Neural progenitor cell (in vitro differentiated cells): Measurements from ENCODE around the gene NFIL3. TPM values are rescaled to one million over a fixed set of nuclear protein-coding genes. Genes with fewer than 3 reads are reported as not detected.

Experiments used
- DNase-seq: peaks from one replicate; pipeline ENCODE4 v3.0.0-alpha.2; 2016; ENCODE audit warnings: low spot score
- H2AFZ ChIP-seq: fragments of 200-600 bp; sonication (generic); replicated peaks from 2 replicates; pipeline ENCODE4 v1.6.1; 2016; ENCODE audit warnings: antibody characterized with exemption
- H3F3A ChIP-seq: fragments of 200-600 bp; sonication (generic); 2 replicates; pipeline ENCODE4 v1.6.1; 2016; ENCODE audit warnings: antibody characterized with exemption, low read depth
- H3K27ac ChIP-seq: fragments of 200-600 bp; sonication (generic); 2 replicates; pipeline ENCODE4 v1.5.1; 2016; ENCODE audit warnings: mild to moderate bottlenecking
- H3K27me3 ChIP-seq: fragments of 200-600 bp; sonication (generic); 2 replicates; pipeline ENCODE4 v1.6.1; 2016; ENCODE audit warnings: mild to moderate bottlenecking, moderate library complexity
- H3K36me3 ChIP-seq: fragments of 200-600 bp; sonication (generic); 2 replicates; pipeline ENCODE4 v1.5.1; 2016
- H3K4me1 ChIP-seq: fragments of 200-600 bp; sonication (generic); 2 replicates; pipeline ENCODE4 v1.6.1; 2016; ENCODE audit warnings: mixed run types
- H3K4me2 ChIP-seq: fragments of 200-600 bp; sonication (generic); 2 replicates; pipeline ENCODE4 v1.6.1; 2016
- H3K4me3 ChIP-seq: fragments of 200-600 bp; sonication (generic); 2 replicates; pipeline ENCODE4 v1.5.1; 2016
- H3K79me2 ChIP-seq: fragments of 200-600 bp; sonication (generic); 2 replicates; pipeline ENCODE4 v1.6.1; 2016; ENCODE audit warnings: low read depth
- H3K9ac ChIP-seq: fragments of 200-600 bp; sonication (generic); 2 replicates; pipeline ENCODE4 v1.6.1; 2016
- H3K9me3 ChIP-seq: fragments of 200-600 bp; sonication (generic); 2 replicates; pipeline ENCODE4 v1.5.1; 2016; ENCODE audit warnings: low read depth
- H4K20me1 ChIP-seq: fragments of 200-600 bp; sonication (generic); 2 replicates; pipeline ENCODE4 v1.6.1; 2016; ENCODE audit warnings: low read depth
- H3K27ac Mint-ChIP-seq: 3 replicates; pipeline ENCODE4 v1.8.0; 2021; ENCODE audit warnings: mixed read lengths
- H3K27me3 Mint-ChIP-seq: 2 replicates; pipeline ENCODE4 v1.8.0; 2022; ENCODE audit warnings: low read depth, mild to moderate bottlenecking, inconsistent platforms, moderate library complexity, mixed read lengths; ENCODE audit not compliant: insufficient read depth
- H3K36me3 Mint-ChIP-seq: 3 replicates; pipeline ENCODE4 v1.8.0; 2021; ENCODE audit warnings: mixed read lengths
- H3K4me1 Mint-ChIP-seq: 3 replicates; pipeline ENCODE4 v1.8.0; 2021; ENCODE audit warnings: mixed read lengths
- H3K4me3 Mint-ChIP-seq: 3 replicates; pipeline ENCODE4 v1.8.0; 2021; ENCODE audit warnings: mild to moderate bottlenecking, moderate library complexity, mixed read lengths
- H3K9me3 Mint-ChIP-seq: 3 replicates; pipeline ENCODE4 v1.8.0; 2020; ENCODE audit warnings: mixed read lengths
- CTCF ChIP-seq: fragments of 200-600 bp; sonication (generic); IDR thresholded peaks from 2 replicates; pipeline ENCODE4 v1.5.1; 2017; ENCODE audit warnings: antibody characterized with exemption, mild to moderate bottlenecking
- EZH2 ChIP-seq: fragments of 200-600 bp; sonication (generic); IDR thresholded peaks from 2 replicates; pipeline ENCODE4 v1.6.1; 2017; ENCODE audit warnings: antibody characterized with exemption, mild to moderate bottlenecking, moderate library complexity
- EZH2phosphoT487 ChIP-seq: fragments of 200-600 bp; sonication (generic); IDR thresholded peaks from 2 replicates; pipeline ENCODE4 v1.6.1; 2017; ENCODE audit warnings: antibody characterized with exemption
- total RNA-seq: library from RNA; depleted of rRNA; stranded (reverse); fragments of >200 nt; gene quantifications from 2 replicates; pipeline ENCODE4 v1.2.3, GENCODE V29; 2015; ENCODE audit warnings: low replicate concordance

NFIL3 gene
- total RNA-seq, 1 donor from 2014 or later, result 22.3 TPM

- H3K4me2 ChIP-seq, result peak overlapping the region; percentile 91
- TF ChIP-seq EZH2phosphoT487 (no peak), CTCF (peak; percentile 39)
- H3K36me3 ChIP-seq, result no peaks in the 10 kb centered on the region
- Mint-ChIP-seq H3K9me3 (no peaks in the 10 kb centered on the region), H3K4me1 (peaks cover 26% of the 10 kb centered on the region), H3K27ac (peak overlapping the region; percentile 43), H3K4me3 (peak overlapping the region; percentile 98), H3K27me3 (peaks cover 35% of the 10 kb centered on the region), H3K36me3 (no peaks in the 10 kb centered on the region)
- peaks cover 14% of the 10 kb centered on the region for H3K4me1 ChIP-seq
- peaks cover 15% of the 10 kb centered on the region for H3F3A ChIP-seq
- peaks cover 51% of the 10 kb centered on the region for H4K20me1 ChIP-seq
- H3K9ac ChIP-seq, result peak overlapping the region; percentile 56
- peak overlapping the region; percentile 86 for H2AFZ ChIP-seq
- H3K9me3 ChIP-seq, result no peaks in the 10 kb centered on the region
- peak; percentile 84 for DNase-seq
- peaks cover 41% of the 10 kb centered on the region for H3K27me3 ChIP-seq
- H3K4me3 ChIP-seq, result peak overlapping the region; percentile 92
- peaks cover 52% of the 10 kb centered on the region for H3K79me2 ChIP-seq
- H3K27ac ChIP-seq, result no peak overlapping the region
Observed at GRCh38 chr9:91422758-91423711, 597 bp downstream of the NFIL3 start.

GRCh38 chr9:91421971-91422757 is 1.5 kb downstream of the NFIL3 start:
- Mint-ChIP-seq H3K36me3 (no peaks in the 10 kb centered on the region), H3K4me1 (peaks cover 30% of the 10 kb centered on the region), H3K27ac (no peak overlapping the region), H3K27me3 (peaks cover 32% of the 10 kb centered on the region), H3K9me3 (no peaks in the 10 kb centered on the region), H3K4me3 (peak overlapping the region; percentile 98)
- Histone ChIP-seq H3K27me3 (peaks cover 41% of the 10 kb centered on the region), H3K4me3 (peak overlapping the region; percentile 92), H4K20me1 (peaks cover 59% of the 10 kb centered on the region), H3K36me3 (no peaks in the 10 kb centered on the region), H3K27ac (no peak overlapping the region), H3K9me3 (no peaks in the 10 kb centered on the region), H3K9ac (no peak overlapping the region), H3K4me2 (peak overlapping the region; percentile 91), H3F3A (peaks cover 15% of the 10 kb centered on the region), H3K79me2 (peaks cover 60% of the 10 kb centered on the region), H3K4me1 (peaks cover 14% of the 10 kb centered on the region), H2AFZ (no peak overlapping the region)
- DNase-seq, result no peak
- no peak for TF ChIP-seq CTCF
- no peak for TF ChIP-seq EZH2
- no peak for TF ChIP-seq EZH2phosphoT487

GRCh38 chr9:91421128-91421765 is 2.4 kb downstream of the NFIL3 start:
- Histone ChIP-seq H3K4me3 (peak overlapping the region; percentile 92), H4K20me1 (peaks cover 68% of the 10 kb centered on the region), H3K36me3 (no peaks in the 10 kb centered on the region), H3K79me2 (peaks cover 70% of the 10 kb centered on the region), H3K9ac (no peak overlapping the region), H3F3A (peaks cover 15% of the 10 kb centered on the region), H3K4me2 (peak overlapping the region; percentile 91), H3K9me3 (no peaks in the 10 kb centered on the region), H3K4me1 (peaks cover 14% of the 10 kb centered on the region), H2AFZ (no peak overlapping the region), H3K27me3 (peaks cover 38% of the 10 kb centered on the region), H3K27ac (no peak overlapping the region)
- TF ChIP-seq CTCF (peak; percentile 53), EZH2 (no peak)
- H3K4me3 Mint-ChIP-seq, result peak overlapping the region; percentile 98
- H3K36me3 Mint-ChIP-seq, result no peaks in the 10 kb centered on the region
- peaks cover 29% of the 10 kb centered on the region for H3K27me3 Mint-ChIP-seq
- no peaks in the 10 kb centered on the region for H3K9me3 Mint-ChIP-seq
- H3K27ac Mint-ChIP-seq, result no peak overlapping the region
- H3K4me1 Mint-ChIP-seq, result peaks cover 30% of the 10 kb centered on the region
- DNase-seq, result peak; percentile 80
